K562 (cell line): ENCODE data around the gene CFAP298. TPM values are rescaled to one million over a fixed set of nuclear protein-coding genes. Genes with fewer than 3 reads are reported as not detected.
"Not testable (repeated sequence)": the region's sequence is repeated elsewhere in the genome, so short reads cannot be mapped to it uniquely, and the experiment has no call there.

Source experiments
- ATAC-seq: fragments of 200-7000 bp; cut with Tn5 transposase; 3 replicates; pipeline ENCODE4 v1.9.1; 2020; ENCODE audit warnings: moderate library complexity
- BruUV-seq: library from RNA; stranded (reverse); fragments of 400-500 nt; replicated peaks from 2 replicates; lab custom pipeline; 2021; lab: Mats Ljungman, UMichigan
- CTCF ChIA-PET: fragments of 300-600 bp; formaldehyde crosslinking; extraction: SDS; loops from one replicate; lab custom pipeline; 2021; ENCODE audit warnings: low intra/inter-chr PET ratio; lab: Yijun Ruan, JAX
- POLR2A ChIA-PET: fragments of 300-600, 350-650 bp; sonication (Branson Sonifier 250); formaldehyde crosslinking; extraction: SDS; loops from one replicate; lab custom pipeline; 2021; ENCODE audit warnings: antibody characterized with exemption, inconsistent platforms; lab: Yijun Ruan, JAX
- DNase-seq, 4 experiments: peaks; one replicate each; pipeline versions ENCODE4 v3.0.0 to v3.0.0-alpha.2; 2011 to 2018; ENCODE audit warnings: low spot score in 3 of 4, mixed read lengths in 3 of 4; ENCODE audit errors: extremely low read depth in 1 of 4
- FAIRE-seq: peaks from 2 replicates; lab custom pipeline; 2011; peaks lifted over from hg19 to GRCh38; lab: Jason Lieb, UNC
- H2AFZ ChIP-seq: 2 replicates; pipeline ENCODE4 v1.6.0; 2011; ENCODE audit warnings: low read depth, low read length, control low read depth, inconsistent platforms
- H3K27ac ChIP-seq: fragments of 200-600 bp; 3 replicates; pipeline ENCODE4 v1.8.0; 2011; ENCODE audit warnings: low read depth, mild to moderate bottlenecking, control low read depth, inconsistent platforms, low read length, moderate library complexity, mixed read lengths; ENCODE audit errors: extremely low read depth
- H3K27me3 ChIP-seq, 2 experiments: fragments of 300-600 bp in 1 of 2; 2 replicates in 1 of 2; 3 replicates in 1 of 2; pipeline versions ENCODE4 v1.6.0 to v1.8.0; 2011; ENCODE audit warnings: inconsistent platforms in 2 of 2, low read length in 2 of 2, mild to moderate bottlenecking in 1 of 2, mixed read lengths in 1 of 2, moderate library complexity in 1 of 2; ENCODE audit not compliant: control insufficient read depth in 2 of 2, insufficient read depth in 2 of 2
- H3K36me3 ChIP-seq: fragments of 300-600 bp; 3 replicates; pipeline ENCODE4 v1.8.0; 2011; ENCODE audit warnings: mild to moderate bottlenecking, low read length, inconsistent platforms; ENCODE audit not compliant: control insufficient read depth, insufficient read depth
- H3K4me1 ChIP-seq, 2 experiments: fragments of 200-600 bp in 1 of 2; replicated peaks in 1 of 2; 2 replicates in 1 of 2; 3 replicates in 1 of 2; pipeline versions ENCODE4 v1.5.1 to v1.8.0; 2011; ENCODE audit warnings: inconsistent platforms in 2 of 2, low read length in 2 of 2, mild to moderate bottlenecking in 1 of 2, mixed read lengths in 1 of 2, moderate library complexity in 1 of 2; ENCODE audit not compliant: control insufficient read depth in 2 of 2, insufficient read depth in 2 of 2
- H3K4me2 ChIP-seq: 2 replicates; pipeline ENCODE4 v1.6.1; 2011; ENCODE audit warnings: low read length, control low read depth, inconsistent platforms, mixed read lengths; ENCODE audit not compliant: insufficient read depth
- H3K4me3 ChIP-seq: fragments of 200-600 bp; sonication (generic), shearing (Covaris generic); 2 replicates; pipeline ENCODE4 v1.5.1; 2016; ENCODE audit warnings: control low read depth, inconsistent platforms
- H3K79me2 ChIP-seq: fragments of 200-600 bp; 3 replicates; pipeline ENCODE4 v1.8.0; 2011; ENCODE audit warnings: low read length, inconsistent platforms; ENCODE audit not compliant: control insufficient read depth, insufficient read depth
- H3K9ac ChIP-seq, 2 experiments: 2 replicates each; pipeline versions ENCODE4 v1.6.0 to v1.6.1; 2011; ENCODE audit warnings: low read depth in 2 of 2, low read length in 2 of 2, control low read depth in 1 of 2, inconsistent platforms in 1 of 2, mild to moderate bottlenecking in 1 of 2, mixed read lengths in 1 of 2; ENCODE audit not compliant: insufficient read depth in 1 of 2
- H3K9me1 ChIP-seq: one replicate; pipeline ENCODE4 v1.6.0; 2011; ENCODE audit warnings: inconsistent platforms, mild to moderate bottlenecking, low read length, moderate library complexity; ENCODE audit not compliant: control insufficient read depth, insufficient read depth
- H3K9me3 ChIP-seq: replicated peaks from 2 replicates; pipeline ENCODE4 v1.5.1; 2011; ENCODE audit warnings: low read depth, low read length, inconsistent platforms; ENCODE audit not compliant: control insufficient read depth, insufficient read depth
- H4K20me1 ChIP-seq: replicated peaks from 2 replicates; pipeline ENCODE4 v1.6.1; 2011; ENCODE audit warnings: low read length, inconsistent platforms, mixed read lengths; ENCODE audit not compliant: control insufficient read depth, insufficient read depth
- BRD9 ChIP-seq: fragments of 450-650 bp; IDR thresholded peaks from 2 replicates; pipeline ENCODE4 v1.6.1; 2018; ENCODE audit warnings: low read depth; ENCODE audit not compliant: partially characterized antibody
- CHD4 ChIP-seq: fragments of 200-600 bp; sonication (generic); IDR thresholded peaks from 3 replicates; pipeline ENCODE4 v1.6.1; 2012; ENCODE audit warnings: low read depth, mild to moderate bottlenecking, mixed read lengths, low read length, inconsistent platforms; ENCODE audit not compliant: insufficient read depth, insufficient replicate concordance, poor library complexity, severe bottlenecking
- DMBX1 ChIP-seq: fragments of 250-450 bp; sonication (Bioruptor Pico); IDR thresholded peaks from 2 replicates; pipeline ENCODE4 v1.8.0; 2022; ENCODE audit warnings: inconsistent platforms, mild to moderate bottlenecking, moderate library complexity, borderline replicate concordance
- GATA2 ChIP-seq: sonication (generic); formaldehyde crosslinking; IDR thresholded peaks from 2 replicates; pipeline ENCODE4 v1.4.0; 2020; ENCODE audit warnings: mild to moderate bottlenecking, missing genetic modification reagents
- HDAC2 ChIP-seq: fragments of 450-650 bp; IDR thresholded peaks from 2 replicates; pipeline ENCODE4 v1.6.1; 2016; ENCODE audit warnings: mild to moderate bottlenecking
- SMAD3 ChIP-seq: fragments of 450-650 bp; formaldehyde crosslinking; conservative IDR thresholded peaks from 2 replicates; pipeline ENCODE4 v1.4.0; 2020; ENCODE audit warnings: mild to moderate bottlenecking
- TFAP4 ChIP-seq: sonication (generic); formaldehyde crosslinking; IDR thresholded peaks from 2 replicates; pipeline ENCODE4 v1.8.0; 2022; ENCODE audit warnings: missing genetic modification reagents, mild to moderate bottlenecking, moderate library complexity, borderline replicate concordance
- TOE1 ChIP-seq, 2 experiments: fragments of 450-650 bp in 1 of 2; sonication (generic) in 1 of 2; formaldehyde crosslinking in 1 of 2; IDR thresholded peaks; 2 replicates each; pipeline versions ENCODE4 v1.7.1 to v1.8.0; 2016 to 2022; ENCODE audit warnings: borderline replicate concordance in 2 of 2, mild to moderate bottlenecking in 2 of 2, antibody characterized with exemption in 1 of 2, inconsistent platforms in 1 of 2, low read depth in 1 of 2, missing genetic modification reagents in 1 of 2, moderate library complexity in 1 of 2
- TRIM28 ChIP-seq: fragments of 450-650 bp; IDR thresholded peaks from 2 replicates; pipeline ENCODE4 v1.6.1; 2017
- YY1 ChIP-seq, 3 experiments: IDR thresholded peaks; 2 replicates each; pipeline ENCODE4 v1.6.1; 2011; ENCODE audit warnings: low read length in 2 of 3, mild to moderate bottlenecking in 2 of 3, moderate library complexity in 2 of 3, borderline replicate concordance in 1 of 3, control low read depth in 1 of 3, low read depth in 1 of 3; ENCODE audit not compliant: insufficient read depth in 3 of 3, insufficient replicate concordance in 2 of 3, control insufficient read depth in 1 of 3, insufficient read length in 1 of 3; ENCODE audit errors: extremely low read depth in 1 of 3
- WGBS: fragments of 100-300 bp; shearing (Covaris generic); methylation state at CpG from one replicate; pipeline ENCODE4 v1.1.6; 2016; ENCODE audit warnings: low coverage, mixed read lengths; ENCODE audit not compliant: insufficient coverage; ENCODE audit errors: missing lambda C conversion rate; 5-methylcytosine and 5-hydroxymethylcytosine counted together
- in situ Hi-C: fragments of 300-500 bp; cut with MboI; formaldehyde crosslinking; loops from 4 replicates; pipeline ENCODE4 v1.15.0; 2018; ENCODE audit warnings: inconsistent platforms, mixed read lengths
- intact Hi-C: fragments of 100-400 bp; cut with micrococcal nuclease; formaldehyde crosslinking; loops from 2 replicates; pipeline ENCODE4 v1.14.2; 2022
- polyA plus RNA-seq, 8 experiments: library from polyadenylated mRNA; depleted of rRNA in 4 of 8; stranded (reverse) in 5 of 8; unstranded in 3 of 8; fragments of >200 nt; fragmentation: Nextera tagmentation in 2 of 8; fragmentation: Illumina TruSeq in 1 of 8; extraction: Ambion mirVana in 2 of 8; extraction: Trizol in 1 of 8; gene quantifications; 2 replicates each; pipeline versions ENCODE4 v1.2.1 to v1.2.3, GENCODE V29; 2011 to 2014; ENCODE audit warnings: inconsistent platforms in 1 of 8, missing spikeins in 1 of 8
- total RNA-seq, 7 experiments: library from RNA; depleted of rRNA in 6 of 7; stranded (reverse); fragments of >200 nt in 6 of 7; fragmentation: Illumina TruSeq in 2 of 7; extraction: Trizol in 2 of 7; gene quantifications; 2 replicates each; pipeline versions ENCODE4 v1.2.1 to v1.2.3, GENCODE V29; 2011 to 2021; ENCODE audit warnings: low replicate concordance in 1 of 7

CFAP298 gene
- total and polyA plus RNA-seq, 9 of the 15 experiments (the other 6 are each of a cell fraction or from before 2014, with no cell fraction given), result 31.4 to 178 (median 89.7) TPM

GRCh38 chr21:32561476-32561875, 50.7 kb downstream of the CFAP298 start:
- H3K9me1 ChIP-seq, H3K9me3 ChIP-seq, DNase-seq, H3K79me2 ChIP-seq, ATAC-seq, H3K4me1 ChIP-seq, in situ Hi-C loops, H3K4me3 ChIP-seq, H4K20me1 ChIP-seq, H2AFZ ChIP-seq, FAIRE-seq, H3K4me2 ChIP-seq, BruUV-seq, CTCF ChIA-PET, H3K27ac ChIP-seq, H3K36me3 ChIP-seq, intact Hi-C loops, H3K9ac ChIP-seq, H3K27me3 ChIP-seq: not testable (repeated sequence)
- WGBS, result 50% methylated on average over 1 of the region's 1 CpG
- POLR2A ChIA-PET, result interaction anchor here (0.8 to 1.0 kb wide), 2 partner anchors 81 to 82 kb away, joined by 3 to 4 read pairs; no protein-coding TSS in a partner anchor

GRCh38 chr21:32560896-32561295, 51.3 kb downstream of the CFAP298 start:
- intact Hi-C loops (no loop called here), in situ Hi-C loops (no loop called here)
- Histone ChIP-seq H2AFZ (no peak overlapping the region), H3K27me3 (no peaks in the 10 kb centered on the region), H4K20me1 (no peaks in the 10 kb centered on the region), H3K9ac (no peak overlapping the region), H3K79me2 (no peaks in the 10 kb centered on the region), H3K36me3 (no peaks in the 10 kb centered on the region), H3K9me3 (no peaks in the 10 kb centered on the region), H3K4me3 (no peak overlapping the region), H3K4me1 (peaks cover 0 to 3% of the 10 kb centered on the region in 2 experiments; a peak in 2 of 5 replicates), H3K4me2 (no peak overlapping the region), H3K27ac (no peak overlapping the region), H3K9me1 (no peaks in the 10 kb centered on the region)
- 82% methylated on average over 3 of the region's 3 CpGs for WGBS
- ChIA-PET CTCF (no interaction called here), POLR2A (interaction anchor here (1.0 to 1.5 kb wide), 2 partner anchors 9 to 82 kb away, joined by 4 to 9 read pairs; no protein-coding TSS in a partner anchor)
- FAIRE-seq (no peak), ATAC-seq (no peak), DNase-seq (no peak)
- no TSS peak for BruUV-seq
- no peak for TF ChIP-seq TOE1 (IDR thresholded peaks at IDR 0.05; ENCODE audit: borderline replicate concordance)
- no peak for TF ChIP-seq TOE1 (CRISPR knock-in tag; IDR thresholded peaks at IDR 0.05; ENCODE audit: borderline replicate concordance, low read depth)
- TF ChIP-seq GATA2 (CRISPR knock-in tag), result no peak
- no peak for TF ChIP-seq CHD4
- TF ChIP-seq HDAC2, result no peak
- TF ChIP-seq YY1 (IDR thresholded peaks at IDR 0.05; ENCODE audit: borderline replicate concordance in 1 of 3, control insufficient read depth in 1 of 3, extremely low read depth in 1 of 3, insufficient read depth in 3 of 3, insufficient read length in 1 of 3, insufficient replicate concordance in 2 of 3, low read depth in 1 of 3, low read length in 2 of 3), result no peak
- TF ChIP-seq BRD9, result no peak
- TF ChIP-seq TFAP4, result no peak
- TF ChIP-seq SMAD3 (CRISPR knock-in tag), result no peak
- TF ChIP-seq TRIM28, result no peak
- no peak for TF ChIP-seq DMBX1 (CRISPR knock-in tag)
